ENCODE data around the gene LSAMP. TPM values are rescaled to one million over a fixed set of nuclear protein-coding genes. Genes with fewer than 3 reads are reported as not detected.
"Not testable (repeated sequence)": the region's sequence is repeated elsewhere in the genome, so short reads cannot be mapped to it uniquely, and the experiment has no call there.

The LSAMP gene
- total RNA-seq, 1 experiment from 2014 or later, result 16.1 TPM

DNA sequence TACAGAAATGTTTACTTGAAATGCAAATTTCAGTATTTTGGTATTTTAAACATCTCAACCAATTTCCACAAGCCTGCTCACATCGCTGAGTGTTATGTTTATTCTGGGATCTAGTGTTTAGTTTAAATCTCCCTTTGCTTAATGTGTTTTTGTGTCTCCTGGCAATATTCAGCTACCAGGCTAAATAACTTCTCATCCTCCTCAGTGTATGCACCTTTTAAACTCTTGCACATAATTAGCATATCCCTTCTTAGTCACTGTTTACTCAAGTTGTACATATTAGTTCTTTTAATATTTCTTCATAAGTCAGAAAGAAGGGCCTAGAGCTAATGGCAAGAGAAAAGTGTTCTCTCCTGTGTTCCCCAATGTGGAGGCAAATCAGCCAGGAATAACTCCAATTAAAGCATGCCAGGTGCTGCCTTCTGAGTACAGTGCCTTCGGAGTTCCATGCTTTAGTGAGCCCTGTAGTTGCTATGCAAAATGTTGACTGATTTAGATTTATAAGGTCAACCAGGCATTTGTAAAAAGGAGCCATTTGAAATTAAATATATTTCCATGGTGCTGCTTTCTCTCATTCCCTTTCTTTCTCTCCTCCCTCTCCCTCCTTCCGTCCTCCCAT is 587.7 kb downstream of the LSAMP start:
- in situ Hi-C loops (cut with HindIII; ENCODE audit: low pct_unique_long_range_greater_than_20kb, low sequenced_read_pairs), result no loop called here
- no peak for DNase-seq (ENCODE audit: low read depth, low spot score)

- in situ Hi-C loops (cut with HindIII; ENCODE audit: low pct_unique_long_range_greater_than_20kb, low sequenced_read_pairs), result no loop called here
- no peak for DNase-seq (ENCODE audit: low read depth, low spot score)
These were observed 589.4 kb downstream of the LSAMP start for GRCh38 chr3:115855911-115856310.

DNA sequence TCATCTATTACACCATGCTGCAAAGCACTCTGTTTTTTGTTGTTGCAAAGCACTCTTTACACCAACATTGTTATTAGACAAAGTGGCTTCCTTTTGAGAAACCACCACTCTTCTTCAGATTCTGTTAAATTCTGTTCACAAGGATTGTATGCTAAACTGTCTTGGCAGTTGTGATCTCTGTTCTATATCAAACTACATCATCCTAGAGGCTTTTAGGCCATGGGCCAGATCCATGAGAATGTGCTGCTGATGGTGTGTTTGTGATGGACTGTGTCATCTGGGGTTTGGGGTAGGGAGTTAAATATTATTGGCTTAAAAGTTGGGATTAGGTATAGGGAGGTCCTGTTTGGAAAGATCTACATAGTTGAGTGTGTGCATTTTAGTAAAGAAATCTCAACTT is 592.2 kb downstream of the LSAMP start:
- in situ Hi-C loops (cut with HindIII; ENCODE audit: low pct_unique_long_range_greater_than_20kb, low sequenced_read_pairs), result no loop called here
- no peak for DNase-seq (ENCODE audit: low read depth, low spot score)

GRCh38 chr3:115852278-115852677 is 593.0 kb downstream of the LSAMP start:
- in situ Hi-C loops (cut with HindIII; ENCODE audit: low pct_unique_long_range_greater_than_20kb, low sequenced_read_pairs), result no loop called here
- DNase-seq (ENCODE audit: low read depth, low spot score), result no peak

- in situ Hi-C loops (cut with HindIII; ENCODE audit: low pct_unique_long_range_greater_than_20kb, low sequenced_read_pairs), result no loop called here
These were observed 593.7 kb downstream of the LSAMP start for GRCh38 chr3:115851571-115851970.

DNA sequence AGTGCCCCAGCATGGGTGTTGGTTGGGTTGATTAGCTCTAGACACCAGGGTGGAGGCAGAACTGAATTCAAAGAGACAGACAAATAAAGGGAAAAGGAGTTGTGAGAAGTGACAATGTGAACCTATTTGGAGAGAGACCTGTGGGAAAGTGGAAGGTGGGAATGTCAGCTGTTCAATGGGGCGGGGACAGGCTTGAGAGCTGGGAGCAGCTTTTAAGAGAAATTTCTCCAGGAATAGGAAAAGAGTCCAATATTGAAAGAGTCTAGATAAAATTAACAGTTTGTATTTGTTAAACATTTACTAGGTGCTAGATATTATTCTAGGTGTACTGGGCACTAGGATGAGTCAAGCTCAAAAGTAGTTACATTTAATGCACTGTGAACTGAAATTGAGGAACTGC is 596.6 kb downstream of the LSAMP start:
- in situ Hi-C loops (cut with HindIII; ENCODE audit: low pct_unique_long_range_greater_than_20kb, low sequenced_read_pairs), result no loop called here
- no peak for DNase-seq (ENCODE audit: low read depth, low spot score)

More at GRCh38 chr3:115851571-115851970, 593.7 kb downstream of the LSAMP start:
- no peak for DNase-seq (ENCODE audit: low read depth, low spot score)

GRCh38 chr3:115845986-115846385 is 599.3 kb downstream of the LSAMP start:
- in situ Hi-C loops (cut with HindIII; ENCODE audit: low pct_unique_long_range_greater_than_20kb, low sequenced_read_pairs), result no loop called here
- peak; percentile 57 for DNase-seq (ENCODE audit: low read depth, low spot score)

- DNase-seq (ENCODE audit: low read depth, low spot score); in situ Hi-C loops (cut with HindIII; ENCODE audit: low pct_unique_long_range_greater_than_20kb, low sequenced_read_pairs): not testable (repeated sequence)
These were observed 600.6 kb downstream of the LSAMP start for GRCh38 chr3:115844729-115845128.

- no peak for DNase-seq (ENCODE audit: low read depth, low spot score)
- in situ Hi-C loops (cut with HindIII; ENCODE audit: low pct_unique_long_range_greater_than_20kb, low sequenced_read_pairs), result no loop called here
These were observed 602.1 kb downstream of the LSAMP start for GRCh38 chr3:115843206-115843605.

- in situ Hi-C loops (cut with HindIII; ENCODE audit: low pct_unique_long_range_greater_than_20kb, low sequenced_read_pairs), result no loop called here
- no peak for DNase-seq (ENCODE audit: low read depth, low spot score)
These were observed 606.0 kb downstream of the LSAMP start for GRCh38 chr3:115839246-115839645.

DNA sequence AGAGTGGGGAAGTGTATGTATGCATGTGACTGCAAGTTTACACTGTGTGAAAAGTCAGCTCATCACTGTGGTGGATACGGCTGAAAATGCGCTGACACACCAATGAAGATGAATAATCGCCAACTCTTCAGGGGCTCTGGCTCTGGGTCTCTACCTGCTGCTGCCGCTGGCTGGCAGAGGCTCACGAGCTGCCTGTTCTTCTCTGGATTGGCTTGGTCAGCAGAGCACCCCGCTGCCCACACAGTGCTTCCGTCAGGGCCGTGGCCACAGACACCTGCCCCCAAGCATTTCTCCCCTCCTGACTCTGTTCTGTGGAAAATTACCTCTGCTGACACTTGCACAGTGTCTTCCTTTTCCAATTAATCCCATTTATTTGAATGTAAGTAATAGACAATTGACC is 606.5 kb downstream of the LSAMP start:
- DNase-seq (ENCODE audit: low read depth, low spot score), result no peak
- in situ Hi-C loops (cut with HindIII; ENCODE audit: low pct_unique_long_range_greater_than_20kb, low sequenced_read_pairs), result no loop called here

DNA sequence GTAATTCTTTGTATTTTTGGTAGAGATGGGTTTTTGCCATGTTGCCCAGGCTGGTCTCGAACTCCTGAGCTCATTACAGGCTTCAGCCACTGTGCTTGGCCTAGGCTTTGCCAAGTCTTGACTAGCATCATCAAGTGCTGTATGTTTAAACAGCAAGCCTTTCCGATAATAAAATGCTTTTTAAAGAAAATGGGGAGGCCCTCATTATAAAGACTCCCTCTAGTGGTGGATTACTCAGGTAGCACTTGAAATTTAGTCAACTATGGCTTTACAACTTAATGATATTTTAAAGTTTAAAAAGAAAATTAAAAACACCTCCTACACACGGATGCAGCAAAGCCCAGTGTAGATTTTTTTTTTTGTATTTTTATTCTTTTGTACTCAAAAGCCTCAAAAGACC is 608.3 kb downstream of the LSAMP start:
- in situ Hi-C loops (cut with HindIII; ENCODE audit: low pct_unique_long_range_greater_than_20kb, low sequenced_read_pairs), result no loop called here
- peak; percentile 41 for DNase-seq (ENCODE audit: low read depth, low spot score)

GRCh38 chr3:115835946-115836345 is 609.3 kb downstream of the LSAMP start:
- in situ Hi-C loops (cut with HindIII; ENCODE audit: low pct_unique_long_range_greater_than_20kb, low sequenced_read_pairs), result no loop called here
- DNase-seq (ENCODE audit: low read depth, low spot score), result no peak

DNA sequence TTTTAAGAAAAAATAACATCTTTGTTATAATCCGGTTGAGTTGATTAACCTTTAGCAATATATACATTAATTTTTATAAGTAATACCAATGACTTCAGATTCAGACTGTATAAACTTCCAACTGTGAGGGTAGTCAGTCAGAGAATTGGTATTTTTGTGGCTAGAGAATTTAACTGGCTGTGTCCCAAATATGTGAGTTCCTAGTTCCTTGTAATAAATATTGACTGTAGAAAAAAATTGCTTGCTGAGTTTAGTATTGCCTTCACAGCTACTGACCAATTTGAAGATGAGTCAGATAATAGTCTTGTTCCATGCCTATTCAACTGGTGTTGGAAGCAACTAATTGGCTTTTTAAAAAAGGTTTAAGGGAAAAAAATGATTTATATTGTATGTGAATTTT is 611.2 kb downstream of the LSAMP start:
- in situ Hi-C loops (cut with HindIII; ENCODE audit: low pct_unique_long_range_greater_than_20kb, low sequenced_read_pairs), result no loop called here
- DNase-seq (ENCODE audit: low read depth, low spot score), result no peak

DNA sequence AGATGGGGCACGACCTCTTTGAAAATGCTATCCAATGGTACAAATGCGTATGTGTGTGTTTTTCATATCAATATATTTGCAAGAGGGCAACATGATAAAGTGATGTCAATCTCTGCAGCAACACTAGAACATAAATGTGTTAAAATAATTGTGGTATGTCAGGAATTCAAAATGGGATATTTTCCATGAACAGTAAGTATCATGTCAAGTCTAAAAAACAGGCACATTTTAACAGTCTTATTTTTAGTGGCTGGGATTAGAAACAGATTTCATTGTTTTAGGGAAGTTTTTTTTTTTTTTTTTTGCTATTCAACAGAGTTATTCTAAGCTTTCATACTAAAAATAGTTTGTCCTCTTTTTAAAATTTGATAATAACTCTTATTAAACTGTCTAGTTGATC is 612.2 kb downstream of the LSAMP start:
- no peak for DNase-seq (ENCODE audit: low read depth, low spot score)
- in situ Hi-C loops (cut with HindIII; ENCODE audit: low pct_unique_long_range_greater_than_20kb, low sequenced_read_pairs), result no loop called here

DNA sequence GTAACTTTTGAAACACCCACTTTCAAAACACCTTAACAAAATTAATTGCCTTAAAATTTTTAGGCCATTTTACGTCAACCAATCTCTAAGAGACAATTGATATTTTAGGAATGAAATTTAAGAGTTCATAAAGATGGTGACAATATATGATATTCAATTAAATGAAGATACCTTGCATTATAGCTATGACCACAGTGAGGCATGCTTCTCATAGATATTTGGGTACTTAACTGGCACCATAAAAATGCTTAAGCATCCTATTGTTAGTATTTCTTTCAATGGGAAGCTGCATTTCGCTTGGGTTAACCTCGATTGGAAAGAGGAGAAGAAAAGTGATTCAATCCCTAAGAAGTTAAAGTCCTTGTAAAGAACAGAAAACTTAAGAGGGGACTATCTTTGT is 613.0 kb downstream of the LSAMP start:
- DNase-seq (ENCODE audit: low read depth, low spot score), result no peak
- in situ Hi-C loops (cut with HindIII; ENCODE audit: low pct_unique_long_range_greater_than_20kb, low sequenced_read_pairs), result no loop called here

- in situ Hi-C loops (cut with HindIII; ENCODE audit: low pct_unique_long_range_greater_than_20kb, low sequenced_read_pairs), result no loop called here
- no peak for DNase-seq (ENCODE audit: low read depth, low spot score)
These were observed 613.4 kb downstream of the LSAMP start for GRCh38 chr3:115831864-115832263.

DNA sequence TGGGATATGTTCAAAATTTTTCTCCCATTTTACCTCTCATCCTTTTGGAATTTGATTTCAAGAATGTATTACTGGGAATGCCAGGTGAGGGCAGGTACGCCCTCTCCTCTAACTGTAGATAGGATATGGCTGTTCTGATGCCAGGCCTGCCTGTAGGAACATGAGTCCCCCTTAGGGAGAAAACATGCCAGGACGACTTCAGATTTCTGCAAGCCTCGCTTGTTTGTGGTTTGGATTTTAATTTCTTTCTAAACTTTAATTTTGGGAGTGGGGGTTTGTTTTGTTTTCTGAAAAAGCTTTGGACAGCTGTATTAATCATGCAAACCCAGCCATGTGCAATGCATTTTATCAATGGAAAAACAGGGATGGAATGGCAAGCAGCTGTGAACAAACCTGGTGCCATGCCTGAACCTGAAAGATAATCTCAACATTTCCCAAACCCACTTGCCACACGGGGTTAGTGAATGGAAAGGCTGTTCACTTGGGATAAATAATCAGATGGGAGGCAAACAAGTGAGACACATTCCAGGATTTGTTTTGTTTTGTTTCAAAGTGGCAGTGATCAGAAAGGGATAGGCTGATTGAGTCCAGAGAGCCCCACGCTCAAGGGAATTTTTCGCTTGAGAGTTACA is 614.4 kb downstream of the LSAMP start:
- in situ Hi-C loops (cut with HindIII; ENCODE audit: low pct_unique_long_range_greater_than_20kb, low sequenced_read_pairs), result no loop called here
- DNase-seq (ENCODE audit: low read depth, low spot score), result no peak

GRCh38 chr3:115828401-115828800 is 616.9 kb downstream of the LSAMP start:
- no peak for DNase-seq (ENCODE audit: low read depth, low spot score)

More at GRCh38 chr3:115828401-115828800, 616.9 kb downstream of the LSAMP start:
- in situ Hi-C loops (cut with HindIII; ENCODE audit: low pct_unique_long_range_greater_than_20kb, low sequenced_read_pairs), result no loop called here
